SH-SY5Y (cell line): Measurements from ENCODE around the gene MTCL3.

Experiments
- GATA2 ChIP-seq: IDR thresholded peaks from 2 replicates; pipeline ENCODE4 v1.6.1; 2011; ENCODE audit warnings: mild to moderate bottlenecking, low read depth, low read length
- GATA3 ChIP-seq: IDR thresholded peaks from 2 replicates; pipeline ENCODE4 v1.6.1; 2011; ENCODE audit warnings: low read depth, mild to moderate bottlenecking, low read length, moderate library complexity

GRCh38 chr6:127533736-127534135 is 14.6 kb upstream of the MTCL3 start:
- TF ChIP-seq GATA3: no peak
- no peak for TF ChIP-seq GATA2
